Fibroblast of lung (primary cell): ENCODE measurements around the gene CARMIL1. TPM values are rescaled to one million over a fixed set of nuclear protein-coding genes. Genes with fewer than 3 reads are reported as not detected.

Source experiments
- DNase-seq, 2 donors: peaks; one replicate each; pipeline versions ENCODE4 v3.0.0 to v3.0.0-alpha.2; 2010; ENCODE audit warnings: low read depth in 2 of 2
- H2AFZ ChIP-seq: 2 replicates; pipeline ENCODE4 v1.5.1; 2012; ENCODE audit warnings: low read length, control low read depth, inconsistent platforms
- H3K27ac ChIP-seq: 2 replicates; pipeline ENCODE4 v1.5.1; 2011; ENCODE audit warnings: low read length, control low read depth; ENCODE audit not compliant: insufficient read depth
- H3K27me3 ChIP-seq: 2 replicates; pipeline ENCODE4 v1.5.1; 2011; ENCODE audit warnings: mild to moderate bottlenecking, low read length; ENCODE audit not compliant: control insufficient read depth, insufficient read depth
- H3K36me3 ChIP-seq: 2 replicates; pipeline ENCODE4 v1.5.1; 2011; ENCODE audit warnings: low read length; ENCODE audit not compliant: control insufficient read depth, insufficient read depth
- H3K4me1 ChIP-seq: 2 replicates; pipeline ENCODE4 v1.5.1; 2011; ENCODE audit warnings: low read length; ENCODE audit not compliant: control insufficient read depth, insufficient read depth; ENCODE audit errors: extremely low read depth
- H3K4me2 ChIP-seq: 2 replicates; pipeline ENCODE4 v1.5.1; 2011; ENCODE audit warnings: low read length, control low read depth; ENCODE audit not compliant: insufficient read depth; ENCODE audit errors: extremely low read depth
- H3K4me3 ChIP-seq, 4 experiments: fragments of 200-600 bp in 1 of 4; sonication (generic) in 1 of 4; replicated peaks in 1 of 4; 2 replicates each; pipeline ENCODE4 v1.5.1; 2011 to 2016; ENCODE audit warnings: low read length in 4 of 4, low read depth in 3 of 4, mild to moderate bottlenecking in 3 of 4, control low read depth in 2 of 4, inconsistent platforms in 1 of 4, mixed read lengths in 1 of 4; ENCODE audit not compliant: insufficient read depth in 1 of 4; ENCODE audit errors: control extremely low read depth in 1 of 4
- H3K79me2 ChIP-seq: 2 replicates; pipeline ENCODE4 v1.5.1; 2012; ENCODE audit warnings: mild to moderate bottlenecking, low read length, inconsistent platforms; ENCODE audit not compliant: control insufficient read depth, insufficient read depth
- H3K9ac ChIP-seq: 2 replicates; pipeline ENCODE4 v1.5.1; 2011; ENCODE audit warnings: mild to moderate bottlenecking, low read length, control low read depth; ENCODE audit not compliant: insufficient read depth
- H3K9me3 ChIP-seq: 2 replicates; pipeline ENCODE4 v1.5.1; 2012; ENCODE audit warnings: low read depth, low read length; ENCODE audit not compliant: control insufficient read depth, insufficient read depth
- H4K20me1 ChIP-seq: 2 replicates; pipeline ENCODE4 v1.5.1; 2011; ENCODE audit warnings: low read length; ENCODE audit not compliant: control insufficient read depth, insufficient read depth; ENCODE audit errors: extremely low read depth
- CTCF ChIP-seq, 2 donors: IDR thresholded peaks in 1 of 2; conservative IDR thresholded peaks in 1 of 2; 1 replicate in 1 of 2; 2 replicates in 1 of 2; pipeline ENCODE4 v1.5.1; 2011 to 2012; ENCODE audit warnings: low read length in 2 of 2, control low read depth in 1 of 2, inconsistent platforms in 1 of 2, low read depth in 1 of 2, mild to moderate bottlenecking in 1 of 2
- EZH2 ChIP-seq: IDR thresholded peaks from 2 replicates; pipeline ENCODE4 v1.5.1; 2012; ENCODE audit warnings: low read length, control low read depth, mild to moderate bottlenecking; ENCODE audit errors: missing control alignments
- polyA plus RNA-seq, 2 donors: library from polyadenylated mRNA; depleted of rRNA in 1 of 2; stranded (reverse) in 1 of 2; unstranded in 1 of 2; fragments of >200 nt; gene quantifications; 2 replicates each; pipeline ENCODE4 v1.2.1, GENCODE V29; 2011 to 2012; ENCODE audit warnings: missing spikeins in 1 of 2
- total RNA-seq: library from RNA; depleted of rRNA; stranded (reverse); fragments of >200 nt; gene quantifications from 2 replicates; pipeline ENCODE4 v1.2.1, GENCODE V29; 2014

Gene CARMIL1
- total and polyA plus RNA-seq, 2 donors (not counting 1 experiment from before 2014, with no cell fraction given) = 10.2 to 12.5 TPM

DNA sequence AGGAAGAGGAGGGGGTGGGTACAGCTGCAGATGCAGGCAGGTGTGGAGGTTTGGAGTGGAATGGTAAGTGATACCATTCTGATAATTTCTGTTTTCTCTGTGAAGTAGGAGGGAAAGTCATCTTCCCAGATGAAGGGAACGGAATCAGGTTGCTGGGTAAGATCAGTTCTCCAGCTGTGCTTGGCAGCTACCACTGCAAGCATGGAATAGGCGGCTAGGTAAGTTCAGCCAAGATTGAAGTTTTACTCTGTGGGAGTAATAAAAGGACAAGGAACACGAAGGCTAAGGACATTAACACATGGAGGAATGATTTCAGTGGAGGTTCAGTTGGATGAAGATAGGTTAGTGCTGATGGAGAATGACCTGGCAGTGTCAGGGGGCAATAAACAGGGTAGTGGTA lies 128.3 kb downstream of the CARMIL1 start:
- H3K4me1 ChIP-seq = no peaks in the 10 kb centered on the region
- H3K27me3 ChIP-seq = no peaks in the 10 kb centered on the region
- H3K79me2 ChIP-seq = no peaks in the 10 kb centered on the region
- H3K9me3 ChIP-seq = no peaks in the 10 kb centered on the region
- no peak overlapping the region for H3K4me3 ChIP-seq
- H3K9ac ChIP-seq = no peak overlapping the region
- H2AFZ ChIP-seq = no peak overlapping the region
- no peaks in the 10 kb centered on the region for H3K36me3 ChIP-seq
- TF ChIP-seq CTCF (conservative IDR thresholded peaks at IDR 0.05 in 1 of 2, IDR thresholded peaks at IDR 0.05 in 1 of 2; ENCODE audit: low read depth in 1 of 2, low read length in 2 of 2) (no peak), EZH2 (no peak)
- H4K20me1 ChIP-seq = no peaks in the 10 kb centered on the region
- H3K27ac ChIP-seq = no peak overlapping the region
- H3K4me2 ChIP-seq = no peak overlapping the region
- DNase-seq = no peak

GRCh38 chr6:25410102-25410501 lies 130.9 kb downstream of the CARMIL1 start:
- Histone ChIP-seq H3K27me3 (no peaks in the 10 kb centered on the region), H3K4me2 (no peak overlapping the region), H3K36me3 (no peaks in the 10 kb centered on the region), H4K20me1 (no peaks in the 10 kb centered on the region), H3K9ac (no peak overlapping the region), H3K27ac (no peak overlapping the region), H3K4me1 (no peaks in the 10 kb centered on the region), H2AFZ (no peak overlapping the region), H3K9me3 (no peaks in the 10 kb centered on the region), H3K79me2 (no peaks in the 10 kb centered on the region), H3K4me3 (no peak overlapping the region)
- TF ChIP-seq CTCF (conservative IDR thresholded peaks at IDR 0.05 in 1 of 2, IDR thresholded peaks at IDR 0.05 in 1 of 2; ENCODE audit: low read depth in 1 of 2, low read length in 2 of 2) (no peak), EZH2 (no peak)
- DNase-seq = no peak

DNA sequence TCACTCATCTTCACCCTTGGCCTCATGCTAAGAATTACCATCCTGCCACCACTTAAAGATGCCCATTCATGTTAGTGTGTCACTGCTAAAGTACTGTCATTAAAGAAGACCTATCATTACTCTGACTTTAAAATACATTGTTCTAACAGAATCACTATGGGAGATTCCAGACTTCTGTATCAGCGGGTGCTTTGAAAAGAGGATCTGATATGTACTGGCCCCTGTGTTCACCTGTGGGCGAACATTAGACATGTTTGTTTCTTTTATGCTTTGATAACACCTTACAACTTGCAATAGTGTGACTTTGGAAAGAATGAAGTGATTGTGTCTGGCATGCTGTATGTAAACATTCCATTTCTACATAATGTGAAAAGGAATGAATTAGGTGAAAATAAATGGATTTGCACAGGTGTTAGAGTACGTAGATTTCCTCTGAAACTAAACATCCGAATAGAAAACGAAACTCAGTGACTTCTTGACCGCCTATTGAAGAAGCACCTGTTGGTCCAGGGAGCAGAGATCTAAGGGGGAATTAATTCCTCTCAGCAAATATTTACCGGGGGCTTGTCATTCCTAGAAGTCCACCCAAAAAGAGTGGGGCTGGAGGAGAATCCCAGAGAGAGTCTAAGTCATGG lies 132.3 kb downstream of the CARMIL1 start:
- Histone ChIP-seq H3K36me3 (no peaks in the 10 kb centered on the region), H3K79me2 (no peaks in the 10 kb centered on the region), H2AFZ (no peak overlapping the region), H3K4me3 (no peak overlapping the region), H3K9me3 (no peaks in the 10 kb centered on the region), H3K4me1 (no peaks in the 10 kb centered on the region), H3K9ac (no peak overlapping the region), H3K27me3 (no peaks in the 10 kb centered on the region), H4K20me1 (no peaks in the 10 kb centered on the region), H3K27ac (no peak overlapping the region), H3K4me2 (no peak overlapping the region)
- DNase-seq = no peak
- TF ChIP-seq EZH2 (no peak), CTCF (conservative IDR thresholded peaks at IDR 0.05 in 1 of 2, IDR thresholded peaks at IDR 0.05 in 1 of 2; ENCODE audit: low read depth in 1 of 2, low read length in 2 of 2) (no peak)
